GM13976 (cell line): ENCODE results near the gene C1orf116.

Experiments used
- DNase-seq: peaks from one replicate; pipeline ENCODE4 v3.0.0; 2012; ENCODE audit warnings: low spot score
- CTCF ChIP-seq: IDR thresholded peaks from 2 replicates; pipeline ENCODE4 v1.5.1; 2012; ENCODE audit warnings: borderline replicate concordance, mild to moderate bottlenecking; ENCODE audit not compliant: insufficient read depth; ENCODE audit errors: extremely low read depth, missing control alignments, control extremely low read depth
- in situ Hi-C: fragments of 300-500 bp; cut with MboI; formaldehyde crosslinking; loops from one replicate; pipeline ENCODE4 v1.12.0; 2022; ENCODE audit warnings: low sequenced_read_pairs, mixed read lengths, inconsistent platforms; ENCODE audit not compliant: unreplicated experiment

Gene C1orf116

DNA sequence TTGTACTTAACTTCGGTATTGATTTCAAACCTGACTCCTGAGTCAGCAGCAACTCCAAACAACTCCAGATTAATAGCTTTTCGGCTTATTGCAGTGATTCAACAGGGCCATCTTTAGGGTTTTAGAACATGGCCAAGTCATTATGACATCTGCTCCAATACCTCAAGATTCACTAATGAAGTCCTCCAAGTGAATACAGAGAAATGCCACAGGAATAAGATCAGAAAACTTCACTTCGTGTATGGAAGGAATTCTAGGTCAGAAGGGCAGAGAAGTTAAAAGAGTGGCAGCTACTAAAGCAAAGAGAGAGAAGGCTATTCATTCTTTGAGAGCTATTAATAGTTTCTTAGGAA, 7.6 kb upstream of the C1orf116 start:
- TF ChIP-seq CTCF: no peak
- in situ Hi-C loops: no loop called here
- DNase-seq: no peak

DNA sequence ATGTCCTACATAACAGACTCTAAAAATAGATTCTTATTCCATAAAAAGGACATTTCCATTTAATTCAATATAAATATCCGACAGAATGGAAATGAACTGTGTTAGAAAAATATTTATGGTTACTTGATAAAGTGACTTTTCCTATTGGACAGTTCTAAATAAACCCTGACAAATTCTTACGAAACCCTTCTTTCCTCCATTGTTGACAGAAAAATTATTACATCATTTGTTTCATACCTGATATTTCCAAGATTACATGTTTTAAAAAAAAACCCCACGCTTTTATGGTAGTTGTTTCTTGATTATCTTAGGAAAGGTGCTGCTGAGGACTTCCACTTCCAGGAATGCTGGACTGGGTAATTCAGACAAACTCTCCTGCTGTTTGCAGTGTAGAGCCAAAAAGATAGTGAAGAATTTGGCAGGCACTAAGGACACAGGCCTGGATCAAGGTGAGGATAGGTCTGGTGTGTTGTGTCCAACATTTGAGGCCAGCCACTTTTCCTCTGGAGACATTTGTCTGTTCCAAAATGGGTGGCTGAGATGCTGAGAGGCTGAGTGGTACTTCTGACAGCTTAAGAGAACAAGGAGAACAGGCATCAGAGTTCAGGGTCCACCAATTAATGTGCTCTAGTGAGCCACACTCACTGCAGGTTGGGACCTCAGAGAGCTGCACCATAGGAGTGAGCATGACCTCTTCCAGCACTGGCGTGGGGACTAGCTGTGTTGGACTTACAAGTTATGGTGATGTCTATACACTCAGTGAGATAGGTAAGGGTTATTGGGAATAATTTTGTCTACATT, 7.0 kb upstream of the C1orf116 start:
- in situ Hi-C loops: no loop called here
- DNase-seq: no peak
- TF ChIP-seq CTCF: no peak

DNA sequence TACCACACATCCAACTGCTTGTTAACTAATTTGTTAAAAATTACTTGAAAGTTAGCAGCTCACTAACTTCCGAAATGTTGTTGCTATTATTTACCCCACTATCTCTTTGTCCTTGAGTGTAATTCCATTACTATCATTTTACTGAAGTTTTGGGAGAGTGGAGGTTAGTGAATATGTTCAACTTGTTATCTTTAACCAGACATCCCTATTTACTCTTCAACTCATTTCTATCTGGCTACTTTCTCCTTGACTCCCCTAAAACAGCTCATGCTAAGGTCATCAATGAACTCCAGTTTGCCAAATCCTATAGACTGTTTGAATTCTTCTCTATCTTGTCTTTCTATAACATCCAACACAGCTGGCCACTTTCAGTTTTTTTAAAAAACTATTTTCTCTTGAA, 4.3 kb upstream of the C1orf116 start:
- in situ Hi-C loops: no loop called here
- DNase-seq: no peak
- no peak for TF ChIP-seq CTCF

DNA sequence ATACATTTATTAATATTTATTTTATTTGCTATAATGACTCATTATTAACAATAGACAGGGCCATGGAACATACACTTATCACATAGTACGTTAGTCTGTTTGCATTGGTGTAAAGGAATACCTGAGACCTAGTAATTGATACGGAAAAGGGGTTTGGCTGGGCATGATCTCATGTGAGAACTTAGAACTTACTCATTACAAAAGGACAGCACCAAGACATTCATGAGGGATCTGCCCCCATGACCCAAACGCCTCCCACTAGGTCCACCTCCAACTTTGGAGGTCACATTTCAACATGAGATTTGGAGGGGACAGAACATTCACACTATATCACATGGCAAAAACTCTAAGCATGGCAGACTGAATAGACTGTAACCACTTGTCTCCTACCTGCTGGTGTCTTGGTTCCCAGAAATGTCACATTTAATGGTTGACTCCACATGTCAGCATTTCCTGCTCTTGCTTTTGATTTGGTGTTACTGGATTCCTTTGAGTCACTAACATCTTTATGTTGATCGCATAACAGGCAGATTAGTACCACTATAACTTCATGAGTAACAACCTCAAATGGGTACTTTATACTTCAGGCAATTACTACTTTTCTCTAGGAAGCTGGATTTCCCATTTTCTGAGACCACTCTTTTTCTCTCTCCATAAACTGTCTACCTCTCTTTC, 3.5 kb upstream of the C1orf116 start:
- DNase-seq: no peak
- in situ Hi-C loops: no loop called here
- TF ChIP-seq CTCF: no peak

GRCh38 chr1:207034998-207035397, 2.4 kb upstream of the C1orf116 start:
- DNase-seq: no peak

GRCh38 chr1:207034208-207034607, 1.7 kb upstream of the C1orf116 start:
- in situ Hi-C loops: no loop called here
- TF ChIP-seq CTCF: no peak
- DNase-seq: no peak

More at GRCh38 chr1:207034998-207035397, 2.4 kb upstream of the C1orf116 start:
- no peak for TF ChIP-seq CTCF
- in situ Hi-C loops: no loop called here

DNA sequence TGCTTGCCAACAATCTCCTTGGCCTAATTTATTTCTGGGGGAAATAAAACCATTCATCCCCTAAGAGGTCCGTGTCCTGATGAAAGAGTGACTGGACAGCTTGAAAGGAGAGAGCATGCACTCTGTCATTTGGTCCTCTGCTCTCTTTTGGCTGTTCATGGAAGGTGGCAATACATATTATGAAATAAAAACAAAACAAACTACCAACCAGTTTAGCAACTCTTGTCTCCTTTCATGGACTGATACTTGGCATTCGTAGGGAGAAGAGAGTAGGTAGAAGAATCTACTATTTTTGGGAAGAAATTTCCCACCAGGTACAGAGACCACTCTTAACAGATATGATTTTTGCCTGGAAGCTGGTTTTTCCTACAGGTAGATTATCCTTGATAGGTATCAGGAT, 746 bp upstream of the C1orf116 start:
- TF ChIP-seq CTCF: no peak
- in situ Hi-C loops: no loop called here
- no peak for DNase-seq
